RWPE2 (cell line): Measurements from ENCODE around the gene STRIP1.

ENCODE experiments used
- ATAC-seq: fragments of 200-7000 bp; cut with Tn5 transposase; 3 replicates; pipeline ENCODE4 v1.9.1; 2021; ENCODE audit warnings: low read depth
- DNase-seq: peaks from one replicate; pipeline ENCODE4 v3.0.0-alpha.2; 2020; ENCODE audit warnings: low spot score
- H3K27ac ChIP-seq: fragments of 450-650 bp; 2 replicates; pipeline ENCODE4 v1.5.1; 2017; ENCODE audit warnings: mild to moderate bottlenecking; ENCODE audit not compliant: poor library complexity, severe bottlenecking
- H3K27me3 ChIP-seq: fragments of 250-450 bp; sonication (Bioruptor Pico); 2 replicates; pipeline ENCODE4 v1.5.1; 2021; ENCODE audit warnings: mild to moderate bottlenecking, moderate library complexity; ENCODE audit not compliant: insufficient read depth, poor library complexity, severe bottlenecking
- H3K36me3 ChIP-seq: fragments of 250-450 bp; sonication (Bioruptor Pico); 2 replicates; pipeline ENCODE4 v1.5.1; 2020; ENCODE audit warnings: low read depth, mild to moderate bottlenecking, moderate library complexity
- H3K4me1 ChIP-seq: fragments of 250-450 bp; sonication (Bioruptor Pico); 2 replicates; pipeline ENCODE4 v1.5.1; 2021; ENCODE audit warnings: mild to moderate bottlenecking, moderate library complexity; ENCODE audit not compliant: insufficient read depth, poor library complexity, severe bottlenecking
- H3K4me3 ChIP-seq: fragments of 250-450 bp; sonication (Bioruptor Pico); 2 replicates; pipeline ENCODE4 v1.5.1; 2021; ENCODE audit warnings: mild to moderate bottlenecking, moderate library complexity; ENCODE audit not compliant: severe bottlenecking
- H3K9me3 ChIP-seq: fragments of 250-450 bp; sonication (Bioruptor Pico); 2 replicates; pipeline ENCODE4 v1.5.1; 2021; ENCODE audit warnings: mild to moderate bottlenecking, moderate library complexity; ENCODE audit not compliant: severe bottlenecking
- TF ChIP-seq, protein P1 (sequence below): fragments of 450-650 bp; IDR thresholded peaks from one replicate; pipeline ENCODE4 v1.5.1; 2017; ENCODE audit warnings: mild to moderate bottlenecking, moderate library complexity; ENCODE audit not compliant: poor library complexity, severe bottlenecking

STRIP1 gene

DNA sequence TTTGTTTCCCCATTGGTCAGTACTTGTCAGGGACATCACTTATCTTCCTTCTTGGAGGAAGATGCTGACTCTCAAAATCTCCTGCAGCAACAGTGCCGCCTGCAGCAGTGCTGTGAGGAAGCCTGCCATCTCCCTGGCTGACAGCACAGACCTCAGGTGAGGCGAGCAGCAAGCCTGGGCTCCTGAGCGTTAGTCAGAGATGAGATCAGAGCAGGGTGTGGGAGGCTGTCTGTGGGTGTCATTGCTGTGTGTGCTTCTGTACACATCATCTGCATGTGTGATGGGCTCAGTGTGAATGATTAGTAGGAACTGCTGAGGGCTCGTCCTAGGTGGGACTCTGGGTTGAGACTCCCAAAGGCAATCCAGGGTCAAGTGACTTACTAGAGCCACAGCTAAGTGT is 6.1 kb downstream of the STRIP1 start:
- no peaks in the 10 kb centered on the region for H3K9me3 ChIP-seq
- H3K27me3 ChIP-seq, result no peaks in the 10 kb centered on the region
- no peak overlapping the region for H3K4me3 ChIP-seq
- peaks cover 4% of the 10 kb centered on the region for H3K4me1 ChIP-seq
- DNase-seq (no peak), ATAC-seq (peak; percentile 60; the same call in 2 of the 3 replicates)
- H3K27ac ChIP-seq, result no peak overlapping the region
- H3K36me3 ChIP-seq, result peaks cover 90% of the 10 kb centered on the region
- TF ChIP-seq, protein P1, sequence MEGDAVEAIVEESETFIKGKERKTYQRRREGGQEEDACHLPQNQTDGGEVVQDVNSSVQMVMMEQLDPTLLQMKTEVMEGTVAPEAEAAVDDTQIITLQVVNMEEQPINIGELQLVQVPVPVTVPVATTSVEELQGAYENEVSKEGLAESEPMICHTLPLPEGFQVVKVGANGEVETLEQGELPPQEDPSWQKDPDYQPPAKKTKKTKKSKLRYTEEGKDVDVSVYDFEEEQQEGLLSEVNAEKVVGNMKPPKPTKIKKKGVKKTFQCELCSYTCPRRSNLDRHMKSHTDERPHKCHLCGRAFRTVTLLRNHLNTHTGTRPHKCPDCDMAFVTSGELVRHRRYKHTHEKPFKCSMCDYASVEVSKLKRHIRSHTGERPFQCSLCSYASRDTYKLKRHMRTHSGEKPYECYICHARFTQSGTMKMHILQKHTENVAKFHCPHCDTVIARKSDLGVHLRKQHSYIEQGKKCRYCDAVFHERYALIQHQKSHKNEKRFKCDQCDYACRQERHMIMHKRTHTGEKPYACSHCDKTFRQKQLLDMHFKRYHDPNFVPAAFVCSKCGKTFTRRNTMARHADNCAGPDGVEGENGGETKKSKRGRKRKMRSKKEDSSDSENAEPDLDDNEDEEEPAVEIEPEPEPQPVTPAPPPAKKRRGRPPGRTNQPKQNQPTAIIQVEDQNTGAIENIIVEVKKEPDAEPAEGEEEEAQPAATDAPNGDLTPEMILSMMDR, result no peak

DNA sequence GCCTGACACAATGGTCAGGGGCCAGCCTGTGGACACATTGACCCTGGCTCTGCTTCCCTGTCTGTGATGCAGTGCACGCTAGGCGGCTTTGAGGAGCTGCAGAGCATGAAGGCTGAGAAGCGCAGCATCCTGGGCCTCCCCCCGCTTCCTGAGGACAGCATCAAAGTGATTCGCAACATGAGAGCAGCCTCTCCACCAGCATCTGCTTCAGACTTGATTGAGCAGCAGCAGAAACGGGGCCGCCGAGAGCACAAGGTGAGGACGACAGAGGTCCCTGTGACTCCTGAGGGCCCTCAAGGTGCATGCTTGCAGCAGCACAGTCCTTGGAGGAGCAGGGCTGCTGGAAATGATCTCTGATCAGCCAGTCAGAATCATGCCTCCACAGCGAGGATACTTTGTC is 8.6 kb downstream of the STRIP1 start:
- Histone ChIP-seq H3K4me3 (no peak overlapping the region), H3K27ac (no peak overlapping the region), H3K36me3 (peaks cover 100% of the 10 kb centered on the region), H3K4me1 (no peaks in the 10 kb centered on the region), H3K27me3 (no peaks in the 10 kb centered on the region), H3K9me3 (no peaks in the 10 kb centered on the region)
- TF ChIP-seq, protein P1, result no peak
- DNase-seq (no peak), ATAC-seq (no peak)

DNA sequence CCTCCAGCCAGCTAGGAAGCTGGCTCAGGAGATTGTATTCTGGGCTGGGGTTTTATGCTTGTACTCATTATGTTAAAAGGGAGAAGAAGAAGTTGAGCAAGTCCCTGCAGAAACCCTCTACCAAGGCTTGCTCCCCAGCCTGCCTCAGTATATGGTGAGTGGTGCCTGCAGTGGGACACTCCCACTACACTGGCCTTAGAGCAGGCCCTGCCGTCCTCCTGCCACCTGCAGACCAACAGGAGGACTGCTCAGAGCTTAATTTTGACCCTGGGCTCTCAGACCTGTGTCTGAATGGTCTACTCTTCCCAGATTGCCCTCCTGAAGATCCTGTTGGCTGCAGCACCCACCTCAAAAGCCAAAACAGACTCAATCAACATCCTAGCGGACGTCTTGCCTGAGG is 13.0 kb downstream of the STRIP1 start:
- DNase-seq, result no peak
- Histone ChIP-seq H3K4me1 (no peaks in the 10 kb centered on the region), H3K9me3 (no peaks in the 10 kb centered on the region), H3K27me3 (no peaks in the 10 kb centered on the region), H3K4me3 (no peak overlapping the region), H3K36me3 (peaks cover 92% of the 10 kb centered on the region), H3K27ac (no peak overlapping the region)
- ATAC-seq, result peak; percentile 48; the same call in 1 of the 3 replicates
- TF ChIP-seq, protein P1, result no peak

DNA sequence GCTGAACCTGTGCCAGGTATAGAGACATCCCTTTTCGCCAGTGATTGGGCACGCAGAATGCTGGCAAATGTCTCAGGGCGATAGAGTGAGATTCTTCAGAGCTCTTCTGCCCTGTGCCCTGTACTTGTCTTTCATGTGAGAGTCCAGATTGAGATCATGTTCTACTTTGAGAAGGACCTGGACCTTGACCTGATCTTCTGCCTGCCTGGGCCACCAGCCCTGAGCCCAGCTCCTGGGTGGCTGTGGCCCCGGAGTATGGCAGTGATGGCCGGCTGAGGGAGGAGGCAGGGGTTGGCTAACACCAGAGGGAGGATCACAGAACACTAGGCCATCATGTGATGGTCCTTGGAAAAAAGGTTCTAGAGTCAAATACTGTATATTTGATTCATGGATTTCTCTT is 13.8 kb downstream of the STRIP1 start:
- DNase-seq (no peak), ATAC-seq (no peak)
- Histone ChIP-seq H3K4me3 (no peak overlapping the region), H3K9me3 (no peaks in the 10 kb centered on the region), H3K36me3 (peaks cover 92% of the 10 kb centered on the region), H3K27ac (no peak overlapping the region), H3K27me3 (no peaks in the 10 kb centered on the region), H3K4me1 (no peaks in the 10 kb centered on the region)
- TF ChIP-seq, protein P1, result no peak

DNA sequence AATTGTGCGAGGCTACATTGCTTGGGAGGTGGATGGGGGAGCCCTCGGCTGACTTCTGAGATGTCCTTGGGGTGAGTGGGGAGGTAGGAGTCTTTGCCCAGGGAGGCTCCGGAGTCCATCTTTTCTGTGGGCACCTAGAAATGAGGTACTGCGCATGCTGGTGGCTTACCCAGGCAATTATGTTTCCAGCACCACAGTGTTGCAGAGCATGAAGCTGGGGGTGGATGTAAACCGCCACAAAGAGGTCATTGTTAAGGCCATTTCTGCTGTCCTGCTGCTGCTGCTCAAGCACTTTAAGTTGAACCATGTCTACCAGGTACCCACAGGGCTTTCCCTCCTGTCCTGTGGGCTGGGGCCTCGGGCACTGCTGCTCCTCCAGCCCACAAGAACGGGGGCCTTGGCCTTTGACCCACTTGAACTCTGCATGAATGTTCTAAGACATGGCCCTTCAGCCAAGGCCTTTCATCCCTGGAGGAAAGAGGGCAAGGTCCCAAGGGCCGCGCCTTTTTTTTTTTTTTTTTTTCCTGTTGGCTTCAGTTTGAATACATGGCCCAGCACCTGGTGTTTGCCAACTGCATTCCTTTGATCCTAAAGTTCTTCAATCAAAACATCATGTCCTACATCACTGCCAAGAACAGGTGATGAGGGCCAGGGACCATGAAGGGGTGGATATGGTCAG is 14.6 kb downstream of the STRIP1 start:
- H3K4me1 ChIP-seq, result no peaks in the 10 kb centered on the region
- H3K36me3 ChIP-seq, result peaks cover 92% of the 10 kb centered on the region
- H3K9me3 ChIP-seq, result no peaks in the 10 kb centered on the region
- H3K4me3 ChIP-seq, result no peak overlapping the region
- H3K27me3 ChIP-seq, result no peaks in the 10 kb centered on the region
- ATAC-seq (no peak), DNase-seq (no peak)
- TF ChIP-seq, protein P1, result no peak
- no peak overlapping the region for H3K27ac ChIP-seq
